NCI-H2227 treated with DMSO at 0.1 percent for 48 hours (cell line): Measurements from ENCODE around the gene PNPLA3.

Source experiments
- DNase-seq: peaks from one replicate; lab custom pipeline; 2025; lab: John Stamatoyannopoulos, UW

Gene PNPLA3

GRCh38 chr22:43925433-43926348, 2.1 kb downstream of the PNPLA3 start:
- no peak for DNase-seq

GRCh38 chr22:43926349-43926710, 2.7 kb downstream of the PNPLA3 start:
- DNase-seq: no peak

GRCh38 chr22:43928468-43928867, 4.9 kb downstream of the PNPLA3 start:
- DNase-seq: no peak

DNA sequence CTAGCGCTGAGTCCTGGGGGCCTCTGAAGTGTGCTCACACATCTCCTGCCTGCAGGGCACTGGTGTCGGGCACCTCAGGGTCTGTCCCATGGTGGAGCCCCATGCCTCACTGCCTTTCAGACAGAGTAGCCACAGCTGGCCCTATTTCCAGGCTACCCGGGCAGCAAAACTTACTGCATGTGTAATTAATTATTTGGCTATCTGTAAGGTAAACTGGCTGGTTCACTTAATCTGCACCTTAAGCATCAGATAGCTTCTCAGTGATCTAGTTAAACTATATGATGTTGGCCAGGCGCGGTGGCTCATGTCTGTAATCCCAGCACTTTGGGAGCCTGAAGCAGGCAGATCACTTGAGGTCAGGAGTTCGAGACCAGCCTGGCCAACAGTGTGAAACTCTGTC, 5.3 kb downstream of the PNPLA3 start:
- DNase-seq: no peak

GRCh38 chr22:43931771-43932170, 8.2 kb downstream of the PNPLA3 start:
- DNase-seq: no peak

GRCh38 chr22:43941449-43941848, 17.8 kb downstream of the PNPLA3 start:
- no peak for DNase-seq

DNA sequence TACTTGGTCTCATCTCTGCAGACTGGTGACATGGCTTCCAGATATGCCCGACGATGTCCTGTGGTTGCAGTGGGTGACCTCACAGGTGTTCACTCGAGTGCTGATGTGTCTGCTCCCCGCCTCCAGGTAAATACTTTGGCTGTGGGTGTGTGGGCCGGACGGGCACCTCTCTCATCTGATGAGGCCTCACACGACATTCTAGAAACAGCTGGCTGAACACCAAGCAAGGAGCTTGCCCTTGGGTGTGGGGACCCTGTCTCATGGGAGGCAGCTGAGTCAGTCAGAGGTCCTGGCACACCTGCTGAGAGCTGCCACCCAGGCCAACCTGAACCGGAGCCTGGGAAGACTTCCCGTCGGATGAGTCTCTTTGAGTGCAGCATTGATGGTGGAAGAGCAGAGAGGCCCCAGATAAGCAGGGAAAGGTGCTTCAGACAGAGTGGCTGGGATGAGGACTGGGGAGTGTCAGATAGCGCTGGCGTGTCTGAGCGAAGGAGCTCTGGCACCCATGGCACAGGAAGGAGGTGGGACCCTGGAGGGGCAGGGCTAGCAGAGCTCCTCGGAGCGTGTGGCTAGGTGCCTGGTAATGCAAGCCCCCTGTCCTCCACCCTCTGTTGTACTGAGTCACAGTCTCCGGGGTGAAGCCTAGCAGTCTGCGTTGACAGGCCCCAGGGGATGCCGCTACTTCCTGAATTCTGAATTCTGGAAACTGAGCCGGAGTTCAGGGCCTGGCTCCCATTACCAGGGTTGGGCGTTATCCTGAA, 21.2 kb downstream of the PNPLA3 start:
- no peak for DNase-seq

DNA sequence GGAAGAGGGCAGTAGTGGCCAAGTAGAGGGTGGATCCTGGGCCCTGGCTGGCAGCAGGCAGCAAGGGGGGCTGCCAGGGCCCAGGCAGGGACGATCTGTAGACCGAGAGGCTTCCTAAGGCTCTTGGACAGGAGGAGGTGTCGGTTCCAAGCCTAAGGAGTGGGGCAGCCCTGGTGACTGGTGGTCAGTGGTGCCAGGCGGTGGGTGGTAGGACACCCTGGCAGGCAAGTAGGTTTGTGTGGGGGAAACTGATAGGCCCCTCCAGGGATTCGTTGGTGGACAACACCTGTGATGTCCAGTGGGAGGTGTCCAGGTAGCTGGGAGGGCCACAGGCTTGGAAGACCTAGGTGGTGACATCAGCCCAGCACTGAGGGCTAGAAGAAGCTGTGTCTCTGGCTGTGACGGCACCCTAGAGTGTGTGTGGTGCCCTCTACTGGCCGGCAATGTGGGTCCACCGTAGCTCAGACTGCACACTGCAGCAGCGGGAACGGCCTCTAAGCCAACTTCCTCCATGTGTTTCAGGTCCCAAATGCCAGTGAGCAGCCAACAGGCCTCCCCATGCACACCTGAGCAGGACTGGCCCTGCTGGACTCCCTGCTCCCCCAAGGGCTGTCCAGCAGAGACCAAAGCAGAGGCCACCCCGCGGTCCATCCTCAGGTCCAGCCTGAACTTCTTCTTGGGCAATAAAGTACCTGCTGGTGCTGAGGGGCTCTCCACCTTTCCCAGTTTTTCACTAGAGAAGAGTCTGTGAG, 22.2 kb downstream of the PNPLA3 start:
- DNase-seq: no peak

GRCh38 chr22:43946384-43946667, 22.7 kb downstream of the PNPLA3 start:
- DNase-seq: no peak

DNA sequence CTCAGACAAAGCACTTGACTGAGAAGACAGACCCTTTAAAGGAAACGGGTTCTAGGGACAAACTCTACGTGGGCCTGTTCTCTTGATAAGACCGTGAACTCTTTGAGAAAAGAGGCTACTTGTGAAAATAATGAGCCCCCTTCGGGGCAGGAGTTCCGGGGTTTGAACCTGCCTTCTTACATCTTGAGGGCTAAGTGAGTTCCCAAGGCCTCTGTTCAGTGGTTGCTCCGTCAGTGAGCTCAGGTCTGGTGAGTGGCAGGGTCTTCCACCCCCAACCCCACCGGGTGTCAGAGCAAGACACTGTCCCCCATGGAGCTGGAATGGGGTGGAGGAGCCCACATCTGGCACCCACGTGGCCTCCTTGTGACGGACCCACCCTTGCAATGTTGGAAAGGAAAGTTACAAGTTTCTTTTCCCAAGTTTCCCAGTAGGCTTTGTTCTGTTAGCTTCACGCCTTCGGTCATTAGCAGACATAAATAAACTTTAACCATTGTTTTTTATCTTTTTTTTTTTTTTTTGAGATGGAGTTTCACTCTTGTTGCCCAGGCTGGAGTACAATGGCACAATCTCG, 25.3 kb downstream of the PNPLA3 start:
- DNase-seq: no peak

DNA sequence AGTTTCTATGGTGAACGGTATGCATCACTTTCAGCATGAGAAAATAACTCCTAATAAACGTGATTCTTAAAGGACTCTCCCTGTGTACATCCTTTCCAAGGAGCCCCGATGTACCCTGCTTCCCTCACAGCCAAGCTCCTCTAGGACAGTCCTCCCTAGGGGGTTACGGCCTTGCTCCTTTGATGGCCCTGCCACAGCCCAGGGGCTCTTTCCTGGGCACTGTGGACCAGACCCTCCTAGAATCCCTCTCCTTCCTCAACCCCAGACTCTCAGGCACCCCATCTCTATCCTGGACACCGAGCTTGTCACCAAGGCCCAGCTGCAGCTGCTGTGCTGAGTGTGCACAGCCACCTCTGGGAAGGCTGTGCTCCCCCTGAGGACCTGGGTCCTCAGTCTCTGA, 27.8 kb downstream of the PNPLA3 start:
- DNase-seq: no peak

DNA sequence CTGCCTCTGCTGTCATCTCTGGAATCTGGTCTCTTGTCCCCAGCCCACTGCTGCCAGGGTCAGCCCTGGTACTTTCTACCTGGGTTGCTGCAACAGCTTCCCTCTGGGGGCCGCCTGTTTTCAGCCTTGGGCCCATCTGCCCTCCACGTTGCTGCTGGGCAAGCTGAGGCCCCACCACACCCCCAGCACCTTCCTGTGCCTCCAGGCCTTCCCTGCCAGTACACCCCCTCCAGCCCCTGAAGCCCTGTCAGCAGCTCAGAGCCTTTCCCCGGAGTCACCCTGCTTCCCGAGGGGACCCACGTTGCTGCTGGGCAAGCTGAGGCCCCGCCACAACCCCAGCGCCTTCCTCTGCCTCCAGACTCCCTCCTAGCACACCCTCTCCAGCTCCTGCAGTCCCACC, 28.4 kb downstream of the PNPLA3 start:
- DNase-seq: no peak

DNA sequence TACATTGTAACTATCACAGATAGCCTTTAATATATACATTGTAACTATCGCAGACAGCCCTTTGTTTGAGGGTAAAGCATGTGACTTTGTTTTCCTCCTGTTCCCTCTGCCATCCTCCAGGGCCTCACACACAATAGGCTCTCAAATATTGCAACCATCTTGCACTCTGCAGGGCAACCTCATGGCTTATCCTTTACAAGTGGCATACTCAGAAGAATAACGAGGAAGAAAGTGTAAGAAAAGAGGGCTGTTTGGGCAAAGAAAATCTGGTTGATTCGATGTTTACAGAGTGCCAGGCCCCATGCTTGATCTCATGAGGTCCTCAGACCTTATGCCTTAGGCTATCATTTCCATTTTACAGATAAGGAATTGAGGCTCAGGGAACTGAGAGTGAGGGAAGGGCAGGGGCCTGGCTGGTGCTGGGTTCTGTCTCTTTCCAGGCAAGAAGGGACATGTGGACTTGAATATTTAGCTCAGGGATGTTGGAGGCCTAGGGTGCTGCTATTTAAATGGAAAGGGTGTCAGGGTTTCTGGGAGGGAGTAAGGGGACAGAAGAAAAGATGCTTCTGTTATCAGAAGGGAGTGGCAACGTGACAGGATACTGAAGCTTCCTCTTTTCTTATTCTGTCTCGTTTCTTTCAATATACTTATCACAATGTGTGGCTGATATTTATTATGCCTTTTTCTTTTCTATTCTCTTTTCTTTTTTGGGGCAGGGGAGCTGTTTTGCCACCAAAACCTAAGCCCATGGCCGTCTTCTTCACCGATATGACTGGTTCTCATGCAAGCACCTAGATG, 30.6 kb downstream of the PNPLA3 start:
- no peak for DNase-seq

DNA sequence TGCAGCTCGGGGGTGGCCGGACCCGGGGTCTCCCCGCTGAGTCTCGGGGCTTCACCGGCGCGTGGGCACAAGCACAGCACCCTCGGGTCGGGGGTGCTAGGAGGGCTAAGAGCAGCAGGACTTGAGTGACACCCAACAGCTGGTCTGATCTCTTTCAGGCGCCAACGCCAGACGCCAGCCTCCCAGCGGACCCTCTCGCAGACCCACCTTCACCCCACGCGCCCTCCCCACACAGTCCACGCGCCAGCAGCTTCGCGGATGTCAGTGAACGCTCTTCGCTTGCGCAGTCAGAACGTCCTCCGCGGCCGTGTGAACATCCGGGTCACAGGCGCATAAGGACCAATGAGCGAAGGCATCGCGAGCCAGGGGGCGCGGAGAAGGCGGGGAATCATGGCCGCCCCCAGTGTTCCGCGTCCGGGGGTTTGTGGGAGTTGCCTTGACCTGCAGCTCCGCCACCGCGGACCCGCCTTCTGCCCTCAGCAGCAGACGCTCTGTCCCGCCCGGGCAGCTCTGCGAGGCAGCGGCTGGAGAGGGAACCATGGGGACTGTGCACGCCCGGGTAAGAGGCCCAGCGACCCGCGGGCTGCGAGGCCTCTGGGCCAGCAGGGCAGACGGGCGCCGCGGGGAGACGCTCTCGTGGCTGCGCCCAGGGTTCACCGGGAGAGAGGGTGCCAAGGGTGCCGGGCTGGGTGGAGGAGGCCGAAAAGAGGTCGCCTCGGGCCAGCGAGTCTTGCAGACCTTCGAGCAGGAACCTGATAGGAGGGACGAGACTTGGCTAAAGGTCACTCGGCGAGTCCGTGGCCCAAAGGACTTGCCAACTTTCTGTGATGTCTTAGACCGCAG, 31.7 kb downstream of the PNPLA3 start, which contains the start of gene SAMM50:
Gene SAMM50 (plus strand): TSS at position 403 of the 843 bp plus-strand sequence. CDS start 136 bp downstream, at position 539.
- DNase-seq: peak; percentile 80

DNA sequence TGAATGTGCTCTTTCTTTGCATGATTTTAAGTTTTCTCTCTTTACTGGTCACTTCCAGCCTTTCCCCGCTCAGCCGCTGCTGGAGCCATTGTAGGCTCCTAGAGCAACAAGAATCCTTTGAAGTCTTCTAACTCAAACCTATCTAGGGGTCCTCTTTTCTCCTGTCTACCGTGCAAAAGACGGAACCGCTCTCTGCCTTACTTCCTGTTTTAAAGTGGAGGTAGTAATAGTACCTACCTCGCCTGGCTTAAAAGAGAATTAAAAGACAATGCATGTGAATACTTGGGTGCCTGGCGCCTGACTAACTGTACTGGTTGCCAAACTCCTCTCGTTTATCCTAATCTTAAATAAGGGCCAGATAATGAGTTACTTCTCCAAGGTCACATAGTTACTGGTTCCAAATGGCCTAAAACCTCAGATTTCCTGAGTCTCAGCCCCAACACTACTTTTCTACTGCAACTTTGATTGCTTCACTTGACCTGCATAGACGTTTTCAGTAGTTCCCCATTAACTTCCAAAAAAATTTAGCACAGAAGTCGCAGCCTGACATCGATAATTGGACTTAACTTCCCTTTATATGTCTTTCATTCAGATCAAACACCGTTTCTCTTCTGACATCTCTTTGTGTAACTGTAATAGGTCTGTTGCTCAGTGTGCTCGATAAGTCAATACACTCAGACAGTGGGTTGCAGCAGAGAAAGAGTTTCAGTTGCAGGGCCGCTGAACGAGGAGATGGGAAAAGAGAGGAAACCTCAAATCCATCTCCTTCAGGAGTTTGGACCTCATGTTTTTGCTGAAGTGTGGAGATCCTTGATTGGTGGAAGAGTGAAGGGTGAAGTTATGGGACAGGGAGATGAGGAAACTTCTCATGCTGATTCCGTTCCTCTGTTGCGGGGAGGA, 32.5 kb downstream of the PNPLA3 start:
- no peak for DNase-seq

DNA sequence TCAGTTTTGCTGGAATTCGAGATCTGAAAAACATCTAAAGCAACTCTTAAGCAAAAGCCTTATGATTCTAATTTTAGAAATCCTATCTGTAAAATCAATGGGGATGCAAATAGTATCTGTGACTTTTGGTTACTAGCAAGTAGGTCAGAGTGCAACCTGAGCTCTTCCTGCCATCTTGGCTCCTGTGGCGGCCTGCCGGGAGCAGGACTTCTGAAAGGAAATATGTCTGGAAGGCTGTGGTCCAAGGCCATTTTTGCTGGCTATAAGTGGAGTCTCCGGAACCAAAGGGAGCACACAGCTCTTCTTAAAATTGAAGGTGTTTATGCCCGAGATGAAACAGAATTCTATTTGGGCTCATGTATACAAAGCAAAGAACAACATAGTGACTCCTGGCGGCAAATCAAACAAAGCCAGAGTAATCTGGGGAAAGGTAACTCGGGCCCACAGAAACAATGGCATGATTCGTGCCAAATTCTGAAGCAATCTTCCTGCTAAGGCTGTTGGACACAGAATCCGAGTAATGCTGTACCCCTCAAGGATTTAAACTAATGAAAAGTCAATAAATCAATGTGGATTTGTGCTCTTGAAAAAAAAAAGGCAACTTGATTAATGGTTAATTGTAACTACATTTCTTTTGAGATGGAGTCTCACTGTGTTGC, 33.3 kb downstream of the PNPLA3 start:
- DNase-seq: no peak

DNA sequence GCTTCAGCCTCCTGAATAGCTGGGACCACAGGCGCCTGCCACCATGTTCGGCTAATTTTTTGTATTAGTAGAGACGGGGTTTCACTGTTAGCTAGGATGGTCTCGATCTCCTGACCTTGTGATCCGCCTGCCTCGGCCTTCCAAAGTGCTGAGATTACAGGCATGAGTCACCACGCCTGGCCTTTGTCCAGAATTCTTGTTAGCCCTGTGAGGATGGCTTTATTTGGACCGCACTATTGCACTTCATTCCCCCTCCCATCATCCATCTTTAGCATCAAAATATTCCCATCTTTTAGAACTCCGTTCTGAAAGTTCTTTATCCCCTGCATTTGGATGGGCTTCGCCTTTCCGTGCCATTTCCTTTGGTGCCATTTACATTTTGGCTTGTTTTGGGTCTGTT, 34.3 kb downstream of the PNPLA3 start:
- DNase-seq: no peak

GRCh38 chr22:43964314-43964857, 40.8 kb downstream of the PNPLA3 start:
- no peak for DNase-seq

GRCh38 chr22:43967069-43967468, 43.5 kb downstream of the PNPLA3 start:
- no peak for DNase-seq
